ENCODE results near the gene RIMS1. TPM values are rescaled to one million over a fixed set of nuclear protein-coding genes. Genes with fewer than 3 reads are reported as not detected.

RIMS1 gene
- total RNA-seq, 1 donor from 2014 or later = 2.2 TPM

DNA sequence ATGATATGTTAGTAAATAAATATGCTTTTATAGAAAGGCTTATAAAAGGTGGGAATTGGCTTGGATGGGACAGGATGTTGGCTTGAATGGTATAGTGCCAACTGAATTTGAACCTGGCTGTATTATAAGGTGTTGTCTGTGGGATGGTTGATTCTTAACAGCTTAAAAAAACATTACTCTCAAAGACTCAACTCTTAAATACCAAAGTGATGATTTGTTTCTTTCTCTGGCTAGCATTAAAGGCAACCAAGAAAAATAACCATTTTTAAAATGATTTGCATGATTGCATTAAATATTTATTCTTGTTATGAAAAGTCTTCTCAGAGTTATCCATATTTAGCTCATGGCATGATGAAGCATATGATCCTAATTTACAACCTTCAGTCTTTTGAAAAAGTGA, 216.2 kb downstream of the RIMS1 start:
- Histone ChIP-seq H3K27me3 (ENCODE audit: insufficient read depth, low read length) (no peaks in the 10 kb centered on the region), H3K9me3 (ENCODE audit: insufficient read depth, low read depth, low read length) (no peaks in the 10 kb centered on the region), H3K36me3 (ENCODE audit: insufficient read depth, low read length) (no peaks in the 10 kb centered on the region), H2AFZ (ENCODE audit: low read depth, low read length) (no peak overlapping the region), H3K4me3 (ENCODE audit: insufficient read depth, low read depth, low read length) (no peak overlapping the region), H3K4me1 (ENCODE audit: insufficient read depth, low read length) (no peaks in the 10 kb centered on the region), H3K27ac (ENCODE audit: low read depth, low read length) (no peak overlapping the region), H3K9ac (ENCODE audit: low read length) (no peak overlapping the region), H4K20me1 (ENCODE audit: insufficient read depth, low read length) (no peaks in the 10 kb centered on the region), H3K4me2 (ENCODE audit: low read length) (no peak overlapping the region), H3K79me2 (ENCODE audit: insufficient read depth, low read length) (no peaks in the 10 kb centered on the region)
- FAIRE-seq (no peak), DNase-seq (ENCODE audit: low read depth) (peak; percentile 16)
- Mint-ChIP-seq H3K27me3 (ENCODE audit: low read depth, unreplicated experiment) (no peaks in the 10 kb centered on the region), H3K4me3 (ENCODE audit: unreplicated experiment) (no peak overlapping the region), H3K4me1 (ENCODE audit: low read depth, unreplicated experiment) (peaks cover 4% of the 10 kb centered on the region), H3K9me3 (ENCODE audit: unreplicated experiment) (no peaks in the 10 kb centered on the region), H3K36me3 (ENCODE audit: low read depth, unreplicated experiment) (no peaks in the 10 kb centered on the region), H3K27ac (ENCODE audit: unreplicated experiment) (no peak overlapping the region)
- TF ChIP-seq, protein P1, sequence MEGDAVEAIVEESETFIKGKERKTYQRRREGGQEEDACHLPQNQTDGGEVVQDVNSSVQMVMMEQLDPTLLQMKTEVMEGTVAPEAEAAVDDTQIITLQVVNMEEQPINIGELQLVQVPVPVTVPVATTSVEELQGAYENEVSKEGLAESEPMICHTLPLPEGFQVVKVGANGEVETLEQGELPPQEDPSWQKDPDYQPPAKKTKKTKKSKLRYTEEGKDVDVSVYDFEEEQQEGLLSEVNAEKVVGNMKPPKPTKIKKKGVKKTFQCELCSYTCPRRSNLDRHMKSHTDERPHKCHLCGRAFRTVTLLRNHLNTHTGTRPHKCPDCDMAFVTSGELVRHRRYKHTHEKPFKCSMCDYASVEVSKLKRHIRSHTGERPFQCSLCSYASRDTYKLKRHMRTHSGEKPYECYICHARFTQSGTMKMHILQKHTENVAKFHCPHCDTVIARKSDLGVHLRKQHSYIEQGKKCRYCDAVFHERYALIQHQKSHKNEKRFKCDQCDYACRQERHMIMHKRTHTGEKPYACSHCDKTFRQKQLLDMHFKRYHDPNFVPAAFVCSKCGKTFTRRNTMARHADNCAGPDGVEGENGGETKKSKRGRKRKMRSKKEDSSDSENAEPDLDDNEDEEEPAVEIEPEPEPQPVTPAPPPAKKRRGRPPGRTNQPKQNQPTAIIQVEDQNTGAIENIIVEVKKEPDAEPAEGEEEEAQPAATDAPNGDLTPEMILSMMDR (IDR thresholded peaks at IDR 0.05; ENCODE audit: insufficient read depth, low read depth, low read length) = no peak
- no peak for TF ChIP-seq EZH2 (IDR thresholded peaks at IDR 0.05; ENCODE audit: insufficient read depth, low read length)

DNA sequence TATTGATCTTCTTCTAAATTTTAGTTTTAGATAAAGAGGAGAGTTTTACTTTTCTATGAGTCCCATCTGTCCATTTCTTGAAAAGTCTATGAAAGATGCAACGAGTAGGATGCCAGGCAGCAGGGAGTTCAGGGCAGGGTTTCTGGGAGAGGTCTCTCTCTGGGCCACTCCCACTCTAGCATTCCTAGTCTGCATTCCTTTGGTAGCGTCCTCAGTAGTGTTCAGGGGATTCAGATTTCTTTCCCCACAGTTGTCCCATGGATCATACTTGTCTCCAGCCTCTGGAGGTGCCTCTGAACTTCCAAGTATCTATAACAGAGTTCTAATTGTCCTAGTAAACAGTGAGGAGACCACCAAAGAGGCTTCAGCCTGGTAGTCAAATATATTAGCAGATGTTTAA, 225.3 kb downstream of the RIMS1 start:
- no peak overlapping the region for H3K9ac ChIP-seq (ENCODE audit: low read length)
- TF ChIP-seq, protein P1 (IDR thresholded peaks at IDR 0.05; ENCODE audit: insufficient read depth, low read depth, low read length) = no peak
- TF ChIP-seq EZH2 (IDR thresholded peaks at IDR 0.05; ENCODE audit: insufficient read depth, low read length) = no peak
- Mint-ChIP-seq H3K9me3 (ENCODE audit: unreplicated experiment) (no peaks in the 10 kb centered on the region), H3K27me3 (ENCODE audit: low read depth, unreplicated experiment) (no peaks in the 10 kb centered on the region), H3K36me3 (ENCODE audit: low read depth, unreplicated experiment) (no peaks in the 10 kb centered on the region), H3K27ac (ENCODE audit: unreplicated experiment) (no peak overlapping the region), H3K4me1 (ENCODE audit: low read depth, unreplicated experiment) (peaks cover 4% of the 10 kb centered on the region), H3K4me3 (ENCODE audit: unreplicated experiment) (no peak overlapping the region)
- H3K9me3 ChIP-seq (ENCODE audit: insufficient read depth, low read depth, low read length) = no peaks in the 10 kb centered on the region
- H3K36me3 ChIP-seq (ENCODE audit: insufficient read depth, low read length) = no peaks in the 10 kb centered on the region
- no peak overlapping the region for H3K4me2 ChIP-seq (ENCODE audit: low read length)
- FAIRE-seq = no peak
- H3K27ac ChIP-seq (ENCODE audit: low read depth, low read length) = no peak overlapping the region
- H3K4me3 ChIP-seq (ENCODE audit: insufficient read depth, low read depth, low read length) = no peak overlapping the region
- no peaks in the 10 kb centered on the region for H4K20me1 ChIP-seq (ENCODE audit: insufficient read depth, low read length)
- no peak for DNase-seq (ENCODE audit: low read depth)
- no peak overlapping the region for H2AFZ ChIP-seq (ENCODE audit: low read depth, low read length)
- no peaks in the 10 kb centered on the region for H3K4me1 ChIP-seq (ENCODE audit: insufficient read depth, low read length)
- H3K79me2 ChIP-seq (ENCODE audit: insufficient read depth, low read length) = no peaks in the 10 kb centered on the region
- H3K27me3 ChIP-seq (ENCODE audit: insufficient read depth, low read length) = no peaks in the 10 kb centered on the region

DNA sequence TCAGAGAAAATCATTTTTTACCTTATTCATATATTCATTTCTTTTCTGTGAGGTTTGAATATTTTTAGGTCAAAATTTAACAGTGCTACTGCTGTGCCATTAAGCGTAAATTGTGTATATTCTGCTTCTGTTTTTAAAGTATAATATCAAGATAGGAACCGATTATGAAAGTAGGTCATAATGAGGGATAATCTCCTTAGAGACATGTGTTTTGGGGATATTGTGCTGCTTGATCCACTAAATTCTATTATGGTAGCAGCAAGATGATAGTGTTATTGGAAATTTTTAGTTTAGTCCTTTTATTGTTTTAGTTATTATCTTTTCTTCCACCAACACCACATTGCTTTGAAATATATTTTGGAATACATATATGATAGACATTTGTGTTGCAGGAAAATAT, 244.0 kb downstream of the RIMS1 start:
- no peak for DNase-seq (ENCODE audit: low read depth)
- TF ChIP-seq, protein P1 (IDR thresholded peaks at IDR 0.05; ENCODE audit: insufficient read depth, low read depth, low read length) = no peak
- no peak for TF ChIP-seq EZH2 (IDR thresholded peaks at IDR 0.05; ENCODE audit: insufficient read depth, low read length)
- Mint-ChIP-seq H3K27me3 (ENCODE audit: low read depth, unreplicated experiment) (no peaks in the 10 kb centered on the region), H3K9me3 (ENCODE audit: unreplicated experiment) (peaks cover 4% of the 10 kb centered on the region), H3K4me1 (ENCODE audit: low read depth, unreplicated experiment) (no peaks in the 10 kb centered on the region), H3K4me3 (ENCODE audit: unreplicated experiment) (no peak overlapping the region), H3K36me3 (ENCODE audit: low read depth, unreplicated experiment) (no peaks in the 10 kb centered on the region), H3K27ac (ENCODE audit: unreplicated experiment) (no peak overlapping the region)
- H3K4me2 ChIP-seq (ENCODE audit: low read length) = no peak overlapping the region
- no peaks in the 10 kb centered on the region for H3K79me2 ChIP-seq (ENCODE audit: insufficient read depth, low read length)
- peaks cover under 1% of the 10 kb centered on the region for H3K4me1 ChIP-seq (ENCODE audit: insufficient read depth, low read length)
- no peak overlapping the region for H3K4me3 ChIP-seq (ENCODE audit: insufficient read depth, low read depth, low read length)
- H2AFZ ChIP-seq (ENCODE audit: low read depth, low read length) = no peak overlapping the region
- H3K27me3 ChIP-seq (ENCODE audit: insufficient read depth, low read length) = no peaks in the 10 kb centered on the region
- H3K36me3 ChIP-seq (ENCODE audit: insufficient read depth, low read length) = no peaks in the 10 kb centered on the region
- H3K27ac ChIP-seq (ENCODE audit: low read depth, low read length) = no peak overlapping the region
- H3K9ac ChIP-seq (ENCODE audit: low read length) = no peak overlapping the region
- FAIRE-seq = no peak
- H3K9me3 ChIP-seq (ENCODE audit: insufficient read depth, low read depth, low read length) = no peaks in the 10 kb centered on the region
- no peaks in the 10 kb centered on the region for H4K20me1 ChIP-seq (ENCODE audit: insufficient read depth, low read length)

Measured in astrocyte (in vitro differentiated cells and primary cell).